Cardiac muscle cell (in vitro differentiated cells and primary cell): ENCODE data around the gene SLC35E1. TPM values are rescaled to one million over a fixed set of nuclear protein-coding genes. Genes with fewer than 3 reads are reported as not detected.

Source experiments
- DNase-seq, 2 donors: peaks; one replicate each; pipeline versions ENCODE4 v3.0.0 to v3.0.0-alpha.2; 2010 to 2017; ENCODE audit warnings: low read depth in 1 of 2, low spot score in 1 of 2
- H3K27ac ChIP-seq: fragments of 200-600 bp; sonication (generic); 2 replicates; pipeline ENCODE4 v1.5.1; 2016
- H3K27me3 ChIP-seq: fragments of 200-600 bp; sonication (generic); 2 replicates; pipeline ENCODE4 v1.6.0; 2016; ENCODE audit warnings: control low read depth
- H3K36me3 ChIP-seq: fragments of 200-600 bp; sonication (generic); 2 replicates; pipeline ENCODE4 v1.5.1; 2016; ENCODE audit warnings: control low read depth
- H3K4me1 ChIP-seq: fragments of 200-600 bp; sonication (generic); 2 replicates; pipeline ENCODE4 v1.8.1; 2017; ENCODE audit warnings: low read depth, mild to moderate bottlenecking, mixed run types
- H3K4me3 ChIP-seq: fragments of 200-600 bp; sonication (generic); 2 replicates; pipeline ENCODE4 v1.5.1; 2016; ENCODE audit warnings: mild to moderate bottlenecking
- H3K9me3 ChIP-seq: fragments of 200-600 bp; sonication (generic); 2 replicates; pipeline ENCODE4 v1.5.1; 2017; ENCODE audit warnings: low read depth, mild to moderate bottlenecking, control low read depth
- polyA plus RNA-seq: library from polyadenylated mRNA; unstranded; fragments of >200 nt; fragmentation: Nextera tagmentation; extraction: Ambion mirVana; gene quantifications from 2 replicates; pipeline ENCODE4 v1.2.1, GENCODE V29; 2016
- total RNA-seq: library from RNA; depleted of rRNA; stranded (reverse); fragments of >200 nt; gene quantifications from 2 replicates; pipeline ENCODE4 v1.2.3, GENCODE V29; 2016
- TF ChIP-seq, protein P1 (sequence below): IDR thresholded peaks from 2 replicates; pipeline ENCODE4 v1.5.1; 2012; ENCODE audit warnings: low read depth, mild to moderate bottlenecking, low read length

Gene SLC35E1
- total and polyA plus RNA-seq, 2 experiments from 2014 or later = 22.5 to 29.7 TPM

DNA sequence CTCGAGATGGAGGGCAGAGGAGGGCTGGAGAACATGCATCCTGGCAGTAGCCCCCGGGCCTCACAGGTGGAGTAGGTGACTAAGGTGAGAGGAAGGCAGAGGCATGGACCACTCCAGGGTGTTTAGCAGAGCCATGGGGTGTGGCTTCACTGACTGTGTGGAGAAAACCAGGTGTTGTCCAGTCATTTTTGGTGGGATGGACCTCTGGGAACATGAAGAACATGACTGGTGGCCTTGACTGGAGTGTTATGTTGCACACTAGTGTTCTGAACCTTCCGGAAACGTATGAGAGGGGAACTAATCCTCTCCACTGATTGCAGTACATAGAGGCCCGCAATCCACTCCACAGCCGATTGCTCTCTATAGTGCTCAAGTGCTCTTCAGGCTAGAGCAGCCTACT is 38.9 kb upstream of the SLC35E1 start:
- TF ChIP-seq, protein P1, sequence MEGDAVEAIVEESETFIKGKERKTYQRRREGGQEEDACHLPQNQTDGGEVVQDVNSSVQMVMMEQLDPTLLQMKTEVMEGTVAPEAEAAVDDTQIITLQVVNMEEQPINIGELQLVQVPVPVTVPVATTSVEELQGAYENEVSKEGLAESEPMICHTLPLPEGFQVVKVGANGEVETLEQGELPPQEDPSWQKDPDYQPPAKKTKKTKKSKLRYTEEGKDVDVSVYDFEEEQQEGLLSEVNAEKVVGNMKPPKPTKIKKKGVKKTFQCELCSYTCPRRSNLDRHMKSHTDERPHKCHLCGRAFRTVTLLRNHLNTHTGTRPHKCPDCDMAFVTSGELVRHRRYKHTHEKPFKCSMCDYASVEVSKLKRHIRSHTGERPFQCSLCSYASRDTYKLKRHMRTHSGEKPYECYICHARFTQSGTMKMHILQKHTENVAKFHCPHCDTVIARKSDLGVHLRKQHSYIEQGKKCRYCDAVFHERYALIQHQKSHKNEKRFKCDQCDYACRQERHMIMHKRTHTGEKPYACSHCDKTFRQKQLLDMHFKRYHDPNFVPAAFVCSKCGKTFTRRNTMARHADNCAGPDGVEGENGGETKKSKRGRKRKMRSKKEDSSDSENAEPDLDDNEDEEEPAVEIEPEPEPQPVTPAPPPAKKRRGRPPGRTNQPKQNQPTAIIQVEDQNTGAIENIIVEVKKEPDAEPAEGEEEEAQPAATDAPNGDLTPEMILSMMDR = no peak
- H3K27ac ChIP-seq = peak overlapping the region; percentile 55
- no peak for DNase-seq

DNA sequence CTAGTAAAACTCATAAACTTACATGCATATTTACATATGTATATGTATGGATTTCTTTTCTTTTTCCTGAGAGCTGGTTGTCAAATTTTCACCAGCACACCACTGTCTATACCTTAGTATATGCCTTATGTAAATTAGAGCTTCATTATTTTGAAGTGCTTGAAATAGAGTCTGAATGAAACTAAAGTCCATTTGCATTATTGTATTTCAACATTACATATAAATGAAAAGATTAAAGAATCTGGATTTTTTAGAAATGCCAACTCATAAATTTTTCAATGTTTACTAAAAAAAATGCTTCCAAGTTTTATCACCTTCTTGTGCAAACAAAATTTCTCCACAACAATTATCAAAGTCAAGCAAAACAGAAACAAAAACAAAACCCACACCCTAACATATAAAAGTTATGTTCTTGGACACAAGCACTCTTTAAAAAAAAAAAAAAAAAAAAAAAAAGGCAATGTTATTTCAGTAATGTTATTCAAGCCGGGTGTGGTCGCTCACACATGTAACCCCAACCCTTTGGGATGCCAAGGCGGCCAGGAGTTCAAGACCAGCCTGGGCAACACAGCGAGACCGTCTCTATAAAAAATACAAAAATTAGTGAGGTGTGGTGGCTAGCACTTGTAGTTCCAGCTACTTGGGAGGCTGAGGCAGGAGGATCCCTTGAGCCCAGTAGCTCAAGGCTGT is 37.4 kb upstream of the SLC35E1 start:
- H3K4me3 ChIP-seq = no peak overlapping the region
- H3K9me3 ChIP-seq = no peaks in the 10 kb centered on the region
- TF ChIP-seq, protein P1 = no peak
- H3K27me3 ChIP-seq = no peaks in the 10 kb centered on the region
- no peaks in the 10 kb centered on the region for H3K36me3 ChIP-seq
- H3K27ac ChIP-seq = no peak overlapping the region
- no peak for DNase-seq
- H3K4me1 ChIP-seq = peaks cover 7% of the 10 kb centered on the region

More for the DNA sequence above, 38.9 kb upstream of the SLC35E1 start:
- Histone ChIP-seq H3K36me3 (no peaks in the 10 kb centered on the region), H3K4me1 (peaks cover 7% of the 10 kb centered on the region), H3K4me3 (no peak overlapping the region), H3K9me3 (no peaks in the 10 kb centered on the region), H3K27me3 (no peaks in the 10 kb centered on the region)

DNA sequence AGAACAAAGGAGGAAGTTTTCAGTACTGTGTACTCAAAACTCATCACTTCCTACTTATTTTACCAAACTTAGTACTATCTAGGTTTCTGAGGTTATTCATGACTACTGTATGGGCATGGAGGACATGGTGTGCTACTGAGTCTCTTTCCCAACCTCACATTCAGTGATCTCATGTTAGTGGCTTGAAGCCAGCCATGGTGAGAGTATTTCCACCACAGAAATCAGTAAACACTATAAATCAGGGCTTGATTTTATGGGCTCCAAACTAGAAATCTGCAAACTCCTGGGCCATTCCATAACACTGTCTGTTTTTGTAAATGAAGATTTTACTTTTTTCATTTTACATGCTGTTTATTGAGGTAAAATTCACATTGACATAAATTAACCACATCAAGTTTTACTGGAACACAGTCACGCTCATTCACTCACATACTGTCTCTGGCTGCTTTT is 36.1 kb upstream of the SLC35E1 start:
- no peaks in the 10 kb centered on the region for H3K9me3 ChIP-seq
- H3K4me3 ChIP-seq = no peak overlapping the region
- TF ChIP-seq, protein P1 = no peak
- peaks cover 7% of the 10 kb centered on the region for H3K4me1 ChIP-seq
- no peaks in the 10 kb centered on the region for H3K27me3 ChIP-seq
- DNase-seq = peak in 1 of 2 donors; percentile 90
- no peak overlapping the region for H3K27ac ChIP-seq
- no peaks in the 10 kb centered on the region for H3K36me3 ChIP-seq

DNA sequence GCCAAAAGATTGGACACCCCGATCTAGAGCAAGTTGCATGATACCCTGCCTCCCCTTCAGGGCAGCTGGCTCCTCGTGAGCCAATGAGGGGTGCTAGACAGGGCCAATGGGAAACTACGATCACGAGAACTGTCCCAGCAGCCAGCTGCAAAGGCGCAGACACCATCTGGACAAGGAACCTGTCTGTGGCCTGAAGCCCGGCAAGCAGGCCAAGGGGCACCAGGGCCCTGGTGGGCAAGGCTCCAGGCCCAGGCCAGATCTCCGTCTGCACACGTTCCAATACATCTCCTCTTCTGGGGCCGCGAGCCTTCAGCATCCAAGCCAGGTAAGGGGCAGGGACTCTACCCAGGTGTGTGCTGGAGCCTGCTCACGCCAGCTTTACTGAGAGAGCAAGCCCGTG is 35.6 kb upstream of the SLC35E1 start:
- TF ChIP-seq, protein P1 = no peak
- Histone ChIP-seq H3K36me3 (no peaks in the 10 kb centered on the region), H3K9me3 (no peaks in the 10 kb centered on the region), H3K4me3 (no peak overlapping the region), H3K4me1 (peaks cover 7% of the 10 kb centered on the region), H3K27ac (no peak overlapping the region), H3K27me3 (no peaks in the 10 kb centered on the region)
- no peak for DNase-seq

DNA sequence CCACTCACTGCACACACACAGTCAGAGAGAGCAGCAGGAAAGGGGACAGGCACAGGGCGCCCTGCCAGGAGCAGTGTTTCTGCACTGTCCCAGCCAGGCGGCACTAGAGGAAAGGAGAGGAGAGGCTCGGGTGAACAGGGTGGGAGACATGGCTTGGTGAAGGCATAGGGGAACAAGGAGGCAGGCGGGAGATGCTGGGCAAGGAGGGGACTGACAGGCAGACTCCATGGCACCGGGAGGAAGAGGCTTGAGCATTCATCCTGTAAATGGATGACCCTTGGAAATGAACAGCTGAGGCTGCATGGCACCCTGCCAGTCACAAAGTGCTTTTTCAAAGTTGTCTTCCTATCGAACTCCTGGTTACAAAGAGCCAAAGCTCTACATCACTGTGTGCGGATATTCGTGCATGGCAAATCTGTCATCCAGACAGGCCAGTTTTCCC is 33.4 kb upstream of the SLC35E1 start:
- H3K36me3 ChIP-seq = no peaks in the 10 kb centered on the region
- H3K9me3 ChIP-seq = no peaks in the 10 kb centered on the region
- no peaks in the 10 kb centered on the region for H3K4me1 ChIP-seq
- H3K27ac ChIP-seq = peak overlapping the region; percentile 0
- no peaks in the 10 kb centered on the region for H3K27me3 ChIP-seq
- TF ChIP-seq, protein P1 = no peak
- no peak for DNase-seq
- H3K4me3 ChIP-seq = no peak overlapping the region
